ENCODE measurements around the gene ACYP2. TPM values are rescaled to one million over a fixed set of nuclear protein-coding genes. Genes with fewer than 3 reads are reported as not detected.

Gene ACYP2
- total RNA-seq, 1 donor from 2014 or later = 14.9 TPM

- no peak overlapping the region for H3K27ac Mint-ChIP-seq
- no peak overlapping the region for H3K4me3 Mint-ChIP-seq
- no peaks in the 10 kb centered on the region for H3K4me1 Mint-ChIP-seq
- intact Hi-C loops (cut with micrococcal nuclease) = no loop called here
- CTCF ChIA-PET = no interaction called here
- H3K36me3 Mint-ChIP-seq (ENCODE audit: low read depth) = peaks cover 21% of the 10 kb centered on the region
- DNase-seq (no peak), ATAC-seq (ENCODE audit: low read depth) (no peak)
- POLR2A ChIA-PET = no interaction called here
- H3K9me3 Mint-ChIP-seq = peaks cover 8% of the 10 kb centered on the region
- TF ChIP-seq CTCF (IDR thresholded peaks at IDR 0.05) = no peak
- no peaks in the 10 kb centered on the region for H3K27me3 Mint-ChIP-seq
These were observed 113.5 kb downstream of the ACYP2 start for GRCh38 chr2:54228945-54229344.

- ChIA-PET POLR2A (no interaction called here), CTCF (no interaction called here)
- Mint-ChIP-seq H3K27ac (no peak overlapping the region), H3K27me3 (no peaks in the 10 kb centered on the region), H3K36me3 (ENCODE audit: low read depth) (peaks cover 19% of the 10 kb centered on the region), H3K9me3 (peaks cover 12% of the 10 kb centered on the region), H3K4me3 (no peak overlapping the region), H3K4me1 (no peaks in the 10 kb centered on the region)
- no peak for TF ChIP-seq CTCF (IDR thresholded peaks at IDR 0.05)
- intact Hi-C loops (cut with micrococcal nuclease) = no loop called here
- ATAC-seq (ENCODE audit: low read depth) (no peak), DNase-seq (no peak)
These were observed 118.6 kb downstream of the ACYP2 start for GRCh38 chr2:54233832-54234649.

GRCh38 chr2:54237428-54237827 is 122.0 kb downstream of the ACYP2 start:
- no peak for TF ChIP-seq CTCF (IDR thresholded peaks at IDR 0.05)
- H3K9me3 Mint-ChIP-seq = peaks cover 7% of the 10 kb centered on the region
- intact Hi-C loops (cut with micrococcal nuclease) = no loop called here
- no peak overlapping the region for H3K27ac Mint-ChIP-seq
- H3K36me3 Mint-ChIP-seq (ENCODE audit: low read depth) = peaks cover 6% of the 10 kb centered on the region
- no peak overlapping the region for H3K4me3 Mint-ChIP-seq
- H3K4me1 Mint-ChIP-seq = no peaks in the 10 kb centered on the region
- CTCF ChIA-PET = no interaction called here
- DNase-seq (no peak), ATAC-seq (ENCODE audit: low read depth) (no peak)
- H3K27me3 Mint-ChIP-seq = no peaks in the 10 kb centered on the region
- POLR2A ChIA-PET = no interaction called here

GRCh38 chr2:54239427-54239826 is 124.0 kb downstream of the ACYP2 start:
- POLR2A ChIA-PET = no interaction called here
- peaks cover 4% of the 10 kb centered on the region for H3K9me3 Mint-ChIP-seq
- DNase-seq = no peak
- TF ChIP-seq CTCF (IDR thresholded peaks at IDR 0.05) = no peak
- H3K27me3 Mint-ChIP-seq = no peaks in the 10 kb centered on the region
- peaks cover 2% of the 10 kb centered on the region for H3K36me3 Mint-ChIP-seq (ENCODE audit: low read depth)
- CTCF ChIA-PET = no interaction called here
- intact Hi-C loops (cut with micrococcal nuclease) = no loop called here
- no peaks in the 10 kb centered on the region for H3K4me1 Mint-ChIP-seq
- ATAC-seq (ENCODE audit: low read depth) = no peak
- no peak overlapping the region for H3K27ac Mint-ChIP-seq
- no peak overlapping the region for H3K4me3 Mint-ChIP-seq

GRCh38 chr2:54240515-54241469 is 125.4 kb downstream of the ACYP2 start:
- TF ChIP-seq CTCF (IDR thresholded peaks at IDR 0.05) = no peak
- CTCF ChIA-PET = no interaction called here
- Mint-ChIP-seq H3K27me3 (no peaks in the 10 kb centered on the region), H3K4me1 (no peaks in the 10 kb centered on the region), H3K4me3 (no peak overlapping the region), H3K9me3 (peaks cover 4% of the 10 kb centered on the region), H3K27ac (no peak overlapping the region), H3K36me3 (ENCODE audit: low read depth) (peaks cover under 1% of the 10 kb centered on the region)
- intact Hi-C loops (cut with micrococcal nuclease) = no loop called here
- DNase-seq = no peak
- ATAC-seq (ENCODE audit: low read depth) = no peak
- POLR2A ChIA-PET = no interaction called here

Measured in activated B cell treated with CpG ODN at 0.5 μM for 24 hours (primary cell).